Esophagus squamous epithelium (tissue), 4 donors: ENCODE results near the gene FOXN1.

Experiments
- CTCF ChIP-seq, 6 experiments: fragments of 450-650 bp in 4 of 6; fragments of 200-600 bp in 2 of 6; sonication (generic) in 2 of 6; IDR thresholded peaks; one replicate each; pipeline ENCODE4 v1.5.1; 2016 to 2019; ENCODE audit warnings: antibody characterized with exemption in 6 of 6, mild to moderate bottlenecking in 4 of 6, moderate library complexity in 4 of 6
- POLR2A ChIP-seq, 4 donors: fragments of 450-650 bp; IDR thresholded peaks; one replicate each; pipeline ENCODE4 v1.6.1; 2017; ENCODE audit warnings: antibody characterized with exemption in 4 of 4, mild to moderate bottlenecking in 4 of 4, moderate library complexity in 3 of 4

GRCh38 chr17:28473542-28473941, 32.6 kb upstream of the FOXN1 start, which contains the start of gene SLC13A2:
- TF ChIP-seq CTCF (IDR thresholded peaks at IDR 0.05) (peak in 1 of 6 experiments; percentile 19), POLR2A (IDR thresholded peaks at IDR 0.05) (no peak)
